ENCODE data around the gene MYPOP. TPM values are rescaled to one million over a fixed set of nuclear protein-coding genes. Genes with fewer than 3 reads are reported as not detected.
A peak's percentile ranks its signal among the peaks of the same experiment; 100 is the strongest.

MYPOP gene
- total RNA-seq = 9.1 and 9.6 TPM in 2 replicates
- long read RNA-seq = 0 reads

- peak within 1 kb of the TSS; percentile 90 for H3K27ac Mint-ChIP-seq (ENCODE audit: unreplicated experiment)
- no peaks in the 10 kb centered on the region for H3K9me3 Mint-ChIP-seq
- H3K4me3 Mint-ChIP-seq = peak within 1 kb of the TSS; percentile 96
- DNase-seq (ENCODE audit: low read depth, low spot score) = no peak
- TF ChIP-seq CTCF (conservative IDR thresholded peaks at IDR 0.05) = no peak
- peaks cover 21% of the 10 kb centered on the region for H3K27me3 Mint-ChIP-seq (ENCODE audit: low read depth)
- H3K36me3 Mint-ChIP-seq (ENCODE audit: low read depth) = peaks cover 4% of the 10 kb centered on the region
- peaks cover 11% of the 10 kb centered on the region for H3K4me1 Mint-ChIP-seq
Measured at GRCh38 chr19:45901912-45902650, at the start of gene MYPOP. Gene MYPOP (minus strand): TSS chr19:45902613. CDS start chr19:45901773, 840 bp downstream.

- Mint-ChIP-seq H3K4me1 (peaks cover 9% of the 10 kb centered on the region), H3K4me3 (no peak overlapping the region), H3K36me3 (ENCODE audit: low read depth) (peaks cover 2% of the 10 kb centered on the region), H3K9me3 (no peaks in the 10 kb centered on the region), H3K27me3 (ENCODE audit: low read depth) (peaks cover 30% of the 10 kb centered on the region), H3K27ac (ENCODE audit: unreplicated experiment) (no peak overlapping the region)
- TF ChIP-seq CTCF (conservative IDR thresholded peaks at IDR 0.05) = no peak
- DNase-seq (ENCODE audit: low read depth, low spot score) = no peak
Measured at GRCh38 chr19:45947926-45948325, 45.5 kb upstream of the MYPOP start.

- no peak for DNase-seq (ENCODE audit: low read depth, low spot score)
- Mint-ChIP-seq H3K4me1 (no peaks in the 10 kb centered on the region), H3K9me3 (no peaks in the 10 kb centered on the region), H3K27ac (ENCODE audit: unreplicated experiment) (no peak overlapping the region), H3K36me3 (ENCODE audit: low read depth) (peaks cover 3% of the 10 kb centered on the region), H3K4me3 (no peak overlapping the region), H3K27me3 (ENCODE audit: low read depth) (peaks cover 18% of the 10 kb centered on the region)
- no peak for TF ChIP-seq CTCF (conservative IDR thresholded peaks at IDR 0.05)
Measured at GRCh38 chr19:45940515-45940805, 38.0 kb upstream of the MYPOP start.

GRCh38 chr19:45939792-45940514 is 37.5 kb upstream of the MYPOP start:
- DNase-seq (ENCODE audit: low read depth, low spot score) = no peak
- H3K27ac Mint-ChIP-seq (ENCODE audit: unreplicated experiment) = no peak overlapping the region
- no peaks in the 10 kb centered on the region for H3K9me3 Mint-ChIP-seq
- H3K4me1 Mint-ChIP-seq = no peaks in the 10 kb centered on the region
- H3K36me3 Mint-ChIP-seq (ENCODE audit: low read depth) = peaks cover 3% of the 10 kb centered on the region
- TF ChIP-seq CTCF (conservative IDR thresholded peaks at IDR 0.05) = no peak
- no peak overlapping the region for H3K4me3 Mint-ChIP-seq
- peaks cover 23% of the 10 kb centered on the region for H3K27me3 Mint-ChIP-seq (ENCODE audit: low read depth)

GRCh38 chr19:45938733-45939319 is 36.4 kb upstream of the MYPOP start:
- DNase-seq (ENCODE audit: low read depth, low spot score) = no peak
- H3K27me3 Mint-ChIP-seq (ENCODE audit: low read depth) = peaks cover 28% of the 10 kb centered on the region
- H3K4me3 Mint-ChIP-seq = no peak overlapping the region
- H3K9me3 Mint-ChIP-seq = no peaks in the 10 kb centered on the region
- H3K27ac Mint-ChIP-seq (ENCODE audit: unreplicated experiment) = no peak overlapping the region
- H3K36me3 Mint-ChIP-seq (ENCODE audit: low read depth) = peaks cover 3% of the 10 kb centered on the region
- TF ChIP-seq CTCF (conservative IDR thresholded peaks at IDR 0.05) = no peak
- no peaks in the 10 kb centered on the region for H3K4me1 Mint-ChIP-seq
